ENCODE data around the gene EFEMP1. TPM values are rescaled to one million over a fixed set of nuclear protein-coding genes. Genes with fewer than 3 reads are reported as not detected.

Gene EFEMP1
- total RNA-seq, 1 donor = 0.42 TPM

DNA sequence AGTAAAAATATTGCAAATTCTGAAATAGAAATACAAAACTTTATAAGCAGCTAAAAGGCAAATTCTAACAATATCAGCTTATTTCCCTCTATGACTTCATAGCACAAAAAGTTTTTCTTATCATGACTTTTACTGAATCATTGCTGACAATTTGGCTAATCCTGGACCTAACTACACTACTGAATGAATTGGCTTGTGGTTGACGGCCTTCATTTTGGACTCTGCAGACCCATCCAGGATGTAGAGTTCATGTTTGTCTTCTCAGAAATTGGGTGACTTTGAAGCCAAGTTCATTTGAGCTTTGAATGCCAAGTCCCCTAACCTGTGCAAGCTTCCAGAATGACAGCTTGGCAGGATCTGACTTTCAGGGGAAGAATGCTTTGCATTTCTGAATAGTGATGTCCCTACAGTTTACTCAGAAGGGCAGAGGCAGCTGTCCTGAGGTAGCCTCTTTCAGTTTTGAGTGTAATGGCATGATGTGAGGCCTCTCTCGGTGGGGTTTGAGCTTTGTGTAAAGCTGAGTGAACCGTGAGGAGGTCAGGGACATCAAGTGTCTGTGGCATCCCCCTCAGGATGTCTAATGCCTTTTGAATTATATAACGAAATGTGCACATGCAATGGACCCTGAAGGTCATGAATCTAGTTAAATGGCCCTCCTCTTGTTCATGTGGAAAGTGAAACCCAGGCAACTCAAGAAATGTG lies 48.0 kb downstream of the EFEMP1 start:
- H3K4me3 ChIP-seq (ENCODE audit: low read length) = no peak overlapping the region
- no peaks in the 10 kb centered on the region for H3K9me3 ChIP-seq (ENCODE audit: low read depth, low read length)
- peaks cover 6% of the 10 kb centered on the region for H3K4me1 ChIP-seq (ENCODE audit: insufficient read depth, low read length)
- no peaks in the 10 kb centered on the region for H3K27me3 ChIP-seq (ENCODE audit: insufficient read depth, low read length)

DNA sequence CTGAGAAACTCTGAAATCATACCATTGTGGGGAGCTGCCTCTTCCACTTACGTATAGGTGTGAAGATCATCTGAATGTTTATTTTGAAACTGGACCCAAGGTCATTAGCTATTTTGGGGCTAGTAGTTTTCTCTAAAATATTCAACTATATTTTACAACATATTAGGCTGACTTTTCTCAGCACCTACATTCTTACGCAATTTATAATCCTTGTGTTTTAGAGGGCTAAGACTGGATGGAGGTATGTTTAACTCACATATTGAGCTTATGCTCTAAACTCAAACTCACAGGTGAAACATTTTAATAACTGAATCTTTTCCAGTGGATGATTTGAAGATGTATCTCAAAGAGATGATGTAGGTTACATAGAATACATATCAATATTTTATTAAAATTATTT lies 49.2 kb downstream of the EFEMP1 start:
- Histone ChIP-seq H3K4me1 (ENCODE audit: insufficient read depth, low read length) (peaks cover 6% of the 10 kb centered on the region), H3K9me3 (ENCODE audit: low read depth, low read length) (no peaks in the 10 kb centered on the region), H3K27me3 (ENCODE audit: insufficient read depth, low read length) (no peaks in the 10 kb centered on the region), H3K4me3 (ENCODE audit: low read length) (no peak overlapping the region)

DNA sequence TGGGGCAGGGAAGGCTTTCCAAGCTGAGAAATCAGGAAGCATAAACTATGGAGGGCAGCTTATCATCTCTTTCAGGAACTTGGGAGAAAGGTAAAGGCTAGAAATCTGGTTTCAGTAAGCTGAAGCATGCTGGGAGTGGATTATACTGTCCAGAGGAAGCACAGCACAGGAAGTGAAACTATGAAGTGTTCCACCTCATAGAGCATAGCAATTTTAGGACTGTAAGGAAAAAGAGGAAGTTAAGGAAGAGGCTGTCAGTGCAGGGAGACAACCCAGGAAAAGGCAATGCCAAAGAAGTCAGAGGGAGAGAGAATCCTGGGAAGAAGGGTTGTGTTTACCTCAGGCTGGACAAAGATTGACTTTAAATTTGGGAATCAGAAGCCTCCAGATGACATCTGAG lies 51.9 kb downstream of the EFEMP1 start:
- Histone ChIP-seq H3K4me3 (ENCODE audit: low read length) (no peak overlapping the region), H3K27me3 (ENCODE audit: insufficient read depth, low read length) (no peaks in the 10 kb centered on the region), H3K9me3 (ENCODE audit: low read depth, low read length) (no peaks in the 10 kb centered on the region), H3K4me1 (ENCODE audit: insufficient read depth, low read length) (peaks cover 6% of the 10 kb centered on the region)

DNA sequence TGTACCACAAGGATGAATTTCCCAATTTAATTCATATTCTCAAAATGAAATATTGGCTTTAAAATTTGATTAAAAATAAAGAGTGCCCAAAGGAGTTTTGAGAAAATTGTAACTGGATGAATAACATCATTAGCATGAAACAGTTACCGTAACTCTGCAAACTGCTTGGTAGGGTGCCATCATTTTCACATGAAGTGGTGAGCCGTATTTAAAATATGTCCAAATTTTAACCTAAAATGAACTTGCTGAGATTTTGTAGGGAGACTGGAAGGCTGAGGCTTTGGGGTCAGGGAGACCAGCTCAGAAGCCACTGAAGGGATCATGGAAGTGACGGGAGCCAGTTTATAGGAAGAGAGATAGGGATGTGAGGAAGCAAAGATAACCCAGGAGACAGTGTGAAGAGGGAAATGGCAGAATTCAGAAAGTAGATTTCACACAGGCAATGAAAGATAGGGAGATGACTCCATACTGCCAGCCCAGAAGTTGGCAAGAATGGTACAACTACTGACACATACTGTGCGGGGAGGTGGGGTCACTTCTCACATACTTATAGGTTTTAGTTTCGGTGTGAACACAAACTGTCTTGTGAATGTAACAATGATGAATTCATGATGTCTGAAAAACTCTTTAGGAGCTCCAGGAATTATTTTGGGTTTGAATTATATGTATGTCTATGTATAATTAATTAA lies 53.8 kb downstream of the EFEMP1 start:
- H3K4me3 ChIP-seq (ENCODE audit: low read length) = no peak overlapping the region
- no peaks in the 10 kb centered on the region for H3K9me3 ChIP-seq (ENCODE audit: low read depth, low read length)
- H3K4me1 ChIP-seq (ENCODE audit: insufficient read depth, low read length) = peaks cover 6% of the 10 kb centered on the region
- H3K27me3 ChIP-seq (ENCODE audit: insufficient read depth, low read length) = no peaks in the 10 kb centered on the region

DNA sequence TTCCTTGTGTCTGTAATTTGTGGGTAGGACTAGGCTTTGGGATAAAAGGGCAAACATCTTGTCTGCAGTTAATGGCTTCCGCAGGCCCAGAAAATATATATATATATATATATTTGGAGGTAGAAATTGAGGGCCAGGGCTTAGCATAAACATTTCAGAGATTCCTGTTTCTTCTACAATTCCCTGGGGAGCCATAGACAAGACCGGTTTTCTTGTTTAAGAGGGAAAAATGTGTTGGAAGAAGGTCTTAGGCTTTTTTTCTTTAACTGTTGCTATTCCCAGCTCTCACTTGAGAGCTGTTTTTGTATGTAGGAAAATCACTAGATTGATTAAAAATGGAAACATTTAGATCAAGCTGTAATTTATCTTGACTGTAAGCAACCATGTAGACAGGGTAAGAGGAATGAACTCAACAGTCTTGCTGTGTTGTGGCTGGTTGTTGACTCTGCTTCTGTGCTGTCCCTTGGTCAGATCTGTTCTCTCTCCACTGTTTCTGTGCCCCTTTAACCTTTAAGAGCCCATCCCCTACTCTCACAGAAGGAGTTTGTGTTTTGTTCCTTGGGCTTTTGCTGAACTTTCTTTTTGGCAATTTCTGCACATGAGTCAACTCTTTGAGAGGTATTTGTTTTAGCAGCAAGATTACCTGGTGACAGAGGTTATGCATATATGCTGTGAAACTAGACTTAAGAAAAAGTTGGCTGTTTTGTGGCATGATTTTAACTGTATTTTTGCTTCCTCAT lies 58.3 kb downstream of the EFEMP1 start:
- H3K27me3 ChIP-seq (ENCODE audit: insufficient read depth, low read length) = no peaks in the 10 kb centered on the region
- H3K4me3 ChIP-seq (ENCODE audit: low read length) = no peak overlapping the region
- H3K9me3 ChIP-seq (ENCODE audit: low read depth, low read length) = no peaks in the 10 kb centered on the region
- H3K4me1 ChIP-seq (ENCODE audit: insufficient read depth, low read length) = peaks cover 3% of the 10 kb centered on the region

DNA sequence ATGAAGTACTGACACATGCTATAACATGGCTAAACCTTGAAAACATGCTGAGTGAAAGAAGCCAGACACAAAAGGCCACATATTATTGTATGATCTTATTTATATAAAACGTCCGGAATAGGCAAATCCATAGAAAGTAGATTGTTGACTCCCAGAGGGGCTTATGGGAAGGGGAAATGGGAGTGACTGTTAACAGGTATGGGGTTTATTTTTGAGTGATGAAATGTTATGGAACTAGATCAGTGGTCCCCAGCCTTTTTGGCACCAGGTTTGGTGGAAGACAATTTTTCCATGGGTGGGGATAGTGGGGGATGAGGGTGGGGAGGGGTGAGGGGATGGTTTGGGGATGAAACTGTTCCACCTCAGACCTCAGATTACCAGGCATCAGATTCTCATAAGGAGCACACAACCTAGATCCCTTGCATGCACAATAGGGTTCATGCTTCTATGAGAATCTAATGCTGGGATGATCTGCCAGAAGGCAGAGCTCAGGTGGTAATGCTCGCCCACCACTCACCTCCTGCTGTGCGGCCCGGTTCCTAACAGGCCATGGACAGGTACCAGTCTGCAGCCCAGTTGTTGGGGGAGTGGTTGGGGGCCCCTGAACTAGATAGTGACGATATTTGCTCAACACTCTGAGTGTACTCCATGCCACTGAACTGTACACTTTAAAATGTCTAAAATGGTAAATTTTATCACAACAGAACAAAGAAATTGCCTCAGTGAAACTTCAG lies 59.1 kb downstream of the EFEMP1 start:
- H3K4me3 ChIP-seq (ENCODE audit: low read length) = no peak overlapping the region
- peaks cover 3% of the 10 kb centered on the region for H3K4me1 ChIP-seq (ENCODE audit: insufficient read depth, low read length)
- H3K27me3 ChIP-seq (ENCODE audit: insufficient read depth, low read length) = no peaks in the 10 kb centered on the region
- H3K9me3 ChIP-seq (ENCODE audit: low read depth, low read length) = no peaks in the 10 kb centered on the region

DNA sequence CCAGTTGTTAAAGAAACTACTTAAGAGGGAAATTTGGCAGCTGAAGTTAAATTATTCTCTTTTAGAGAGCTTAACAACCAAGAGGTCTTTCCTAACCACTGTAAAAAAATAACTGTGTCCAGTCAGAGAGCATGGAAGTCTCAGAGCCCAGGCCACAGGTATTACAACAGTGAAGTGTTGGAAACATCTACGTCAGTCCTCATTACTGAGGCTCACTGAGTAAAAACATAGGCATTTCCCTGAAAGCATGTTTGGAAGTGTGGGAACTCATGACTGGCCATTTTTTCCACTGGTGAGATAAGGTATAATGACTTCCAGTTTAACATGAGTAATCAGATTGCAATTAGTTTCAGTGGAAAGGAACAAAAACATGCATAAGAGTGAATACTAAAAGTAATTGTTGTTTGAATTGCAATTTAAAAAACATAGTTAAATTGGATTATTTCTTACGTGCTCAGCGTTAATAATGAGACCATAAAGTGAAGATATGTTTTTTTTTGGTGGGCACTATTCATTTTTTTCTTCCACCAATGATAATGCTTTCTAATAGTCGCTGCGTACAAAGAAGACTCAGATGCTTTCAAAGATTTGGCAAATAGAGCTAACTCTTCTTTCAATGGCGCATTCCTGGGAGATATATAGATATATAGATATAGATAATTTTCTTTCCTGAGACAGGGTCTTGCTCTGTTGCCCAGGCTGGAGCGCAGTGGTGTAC lies 60.8 kb downstream of the EFEMP1 start:
- Histone ChIP-seq H3K4me1 (ENCODE audit: insufficient read depth, low read length) (peaks cover 3% of the 10 kb centered on the region), H3K9me3 (ENCODE audit: low read depth, low read length) (no peaks in the 10 kb centered on the region), H3K27me3 (ENCODE audit: insufficient read depth, low read length) (no peaks in the 10 kb centered on the region), H3K4me3 (ENCODE audit: low read length) (no peak overlapping the region)

DNA sequence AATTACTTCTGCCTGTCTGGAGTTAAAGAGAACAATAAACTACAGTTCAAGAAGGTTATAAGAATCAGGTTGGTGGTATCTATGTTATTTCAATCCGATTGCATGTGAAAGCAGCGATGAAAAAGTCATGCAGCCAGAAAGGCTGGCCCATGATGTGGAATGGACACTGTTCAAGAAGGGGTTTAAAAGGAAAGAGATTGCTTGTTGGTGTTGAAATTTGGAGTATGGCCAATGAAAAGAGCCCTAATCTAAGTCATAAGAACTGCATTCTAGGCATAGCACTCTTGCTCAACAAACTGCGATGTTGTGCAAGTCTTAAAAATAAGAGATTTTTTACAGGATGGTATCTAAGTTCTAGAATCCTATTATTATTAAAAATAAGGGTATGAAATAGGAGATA lies 61.3 kb downstream of the EFEMP1 start:
- H3K27me3 ChIP-seq (ENCODE audit: insufficient read depth, low read length) = no peaks in the 10 kb centered on the region
- H3K4me1 ChIP-seq (ENCODE audit: insufficient read depth, low read length) = peaks cover 3% of the 10 kb centered on the region
- no peak overlapping the region for H3K4me3 ChIP-seq (ENCODE audit: low read length)
- H3K9me3 ChIP-seq (ENCODE audit: low read depth, low read length) = no peaks in the 10 kb centered on the region

DNA sequence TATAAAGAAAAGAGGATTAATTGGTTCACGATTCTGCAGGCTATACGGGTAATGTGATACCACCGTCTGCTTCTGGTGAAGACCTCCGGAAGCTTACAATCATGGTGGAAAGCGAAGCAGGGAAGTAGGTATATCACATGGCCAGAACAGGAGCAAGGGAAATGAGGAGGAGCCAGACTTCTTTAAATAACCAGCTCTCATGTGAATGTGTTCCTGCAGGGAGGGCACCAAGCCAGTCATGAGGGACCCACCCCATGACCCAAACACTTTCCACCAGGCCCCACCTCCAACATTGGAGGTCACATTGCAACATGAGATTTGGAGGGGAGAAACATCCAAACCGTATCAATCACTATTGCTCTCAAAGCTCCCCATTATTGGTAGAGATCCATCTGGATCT lies 61.8 kb downstream of the EFEMP1 start:
- Histone ChIP-seq H3K27me3 (ENCODE audit: insufficient read depth, low read length) (no peaks in the 10 kb centered on the region), H3K9me3 (ENCODE audit: low read depth, low read length) (no peaks in the 10 kb centered on the region), H3K4me3 (ENCODE audit: low read length) (no peak overlapping the region), H3K4me1 (ENCODE audit: insufficient read depth, low read length) (peaks cover 3% of the 10 kb centered on the region)

DNA sequence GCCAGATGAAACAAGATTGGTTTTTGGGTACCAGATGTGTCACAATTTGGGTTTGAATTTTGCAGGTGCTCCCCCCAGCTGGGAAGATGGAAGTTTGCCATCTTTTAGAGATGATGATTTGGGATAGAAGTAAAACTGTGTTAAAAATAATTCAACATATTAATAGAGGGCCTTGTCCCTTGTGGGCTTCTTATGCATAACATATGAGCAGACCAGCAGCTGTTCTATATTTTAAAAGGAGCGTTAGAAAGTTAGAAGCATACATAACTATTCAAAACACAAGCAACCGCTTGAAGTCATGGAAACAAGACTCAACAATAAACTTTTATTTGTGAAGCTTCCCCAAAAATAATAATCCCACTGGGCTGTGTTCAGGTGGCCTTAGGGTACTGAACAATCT lies 62.8 kb downstream of the EFEMP1 start:
- no peaks in the 10 kb centered on the region for H3K27me3 ChIP-seq (ENCODE audit: insufficient read depth, low read length)

DNA sequence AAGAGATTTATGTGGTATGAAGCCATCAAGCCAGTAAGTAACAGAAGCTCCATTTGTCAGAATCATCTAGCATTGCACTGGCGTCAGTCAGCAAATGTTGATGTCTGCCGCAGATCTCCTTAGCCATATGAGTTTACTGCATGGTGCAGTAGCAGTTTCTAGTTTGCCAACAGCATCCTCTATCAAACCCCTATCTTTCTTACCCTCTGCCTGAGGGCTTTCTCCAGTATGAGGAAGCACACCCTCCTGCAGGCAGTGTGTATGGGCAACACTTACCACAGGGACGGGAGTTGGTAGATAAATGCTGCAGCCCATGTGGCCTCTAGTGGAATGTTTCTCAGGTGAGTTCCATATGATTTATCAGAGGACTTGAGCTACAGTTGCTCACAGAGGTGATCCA lies 63.7 kb downstream of the EFEMP1 start:
- Histone ChIP-seq H3K27me3 (ENCODE audit: insufficient read depth, low read length) (no peaks in the 10 kb centered on the region), H3K4me3 (ENCODE audit: low read length) (no peak overlapping the region), H3K4me1 (ENCODE audit: insufficient read depth, low read length) (peaks cover 3% of the 10 kb centered on the region), H3K9me3 (ENCODE audit: low read depth, low read length) (no peaks in the 10 kb centered on the region)

More for the DNA sequence above, 62.8 kb downstream of the EFEMP1 start:
- H3K4me3 ChIP-seq (ENCODE audit: low read length) = no peak overlapping the region
- H3K9me3 ChIP-seq (ENCODE audit: low read depth, low read length) = no peaks in the 10 kb centered on the region
- H3K4me1 ChIP-seq (ENCODE audit: insufficient read depth, low read length) = peaks cover 3% of the 10 kb centered on the region

DNA sequence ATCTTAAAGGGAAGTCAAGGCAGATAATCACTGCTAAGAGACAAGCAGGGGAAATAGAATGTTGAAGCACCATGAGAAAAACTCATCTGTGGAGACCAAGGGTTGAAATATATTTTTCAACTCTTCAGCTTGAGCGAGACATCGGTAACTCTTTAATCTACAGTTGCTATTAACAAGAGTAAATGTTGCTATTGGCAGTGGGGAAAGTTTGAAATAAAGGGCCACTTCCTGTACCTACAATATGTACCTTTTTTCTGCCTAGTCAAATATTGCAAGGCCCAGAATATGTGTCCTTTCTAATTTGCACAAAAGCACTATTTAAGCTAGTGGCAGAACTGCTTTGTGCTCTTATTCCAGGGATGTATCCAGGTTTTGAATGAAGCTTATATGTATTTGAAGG lies 65.8 kb downstream of the EFEMP1 start:
- no peak overlapping the region for H3K4me3 ChIP-seq (ENCODE audit: low read length)
- no peaks in the 10 kb centered on the region for H3K9me3 ChIP-seq (ENCODE audit: low read depth, low read length)
- H3K4me1 ChIP-seq (ENCODE audit: insufficient read depth, low read length) = peaks cover 3% of the 10 kb centered on the region
- no peaks in the 10 kb centered on the region for H3K27me3 ChIP-seq (ENCODE audit: insufficient read depth, low read length)

DNA sequence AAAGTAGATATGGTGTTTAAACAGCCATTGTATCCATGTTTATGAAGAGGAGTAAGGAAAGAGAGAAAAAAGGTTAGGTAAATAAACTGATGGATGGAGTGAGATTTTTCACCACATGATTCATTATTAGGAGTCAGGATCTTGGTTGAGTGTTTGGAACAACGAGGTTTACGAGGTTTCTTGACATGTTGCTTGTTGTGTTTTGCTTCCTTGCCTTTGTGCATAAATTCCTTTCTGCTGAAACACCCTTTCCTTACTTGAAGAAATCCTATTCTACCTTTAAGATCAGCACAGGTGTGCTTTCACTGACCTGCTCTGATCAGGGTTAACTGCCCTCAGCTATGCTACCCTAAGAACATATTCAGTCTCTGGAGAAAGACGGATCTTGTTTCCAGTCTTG lies 66.6 kb downstream of the EFEMP1 start:
- no peaks in the 10 kb centered on the region for H3K9me3 ChIP-seq (ENCODE audit: low read depth, low read length)
- H3K27me3 ChIP-seq (ENCODE audit: insufficient read depth, low read length) = no peaks in the 10 kb centered on the region
- no peak overlapping the region for H3K4me3 ChIP-seq (ENCODE audit: low read length)
- no peaks in the 10 kb centered on the region for H3K4me1 ChIP-seq (ENCODE audit: insufficient read depth, low read length)

DNA sequence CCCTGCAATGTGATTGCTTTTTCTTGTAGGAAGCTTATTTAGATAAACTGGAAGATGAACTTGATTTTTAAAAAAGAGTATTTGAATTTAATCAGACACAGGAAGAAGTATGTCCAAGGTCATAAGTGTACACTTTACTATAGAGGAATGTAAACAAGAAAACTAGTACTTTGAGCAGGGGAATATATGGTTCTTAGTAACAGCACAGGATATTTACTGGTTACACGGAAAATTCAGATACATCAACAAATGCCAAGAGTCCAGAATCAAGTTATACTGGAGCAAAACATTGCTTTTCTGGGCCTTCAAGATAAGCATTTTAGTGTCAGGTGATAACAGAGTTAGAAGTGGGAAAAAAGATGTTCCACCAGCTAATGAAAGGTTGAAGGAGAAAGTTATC lies 75.5 kb downstream of the EFEMP1 start:
- Histone ChIP-seq H3K4me1 (ENCODE audit: insufficient read depth, low read length) (no peaks in the 10 kb centered on the region), H3K4me3 (ENCODE audit: low read length) (no peak overlapping the region), H3K9me3 (ENCODE audit: low read depth, low read length) (no peaks in the 10 kb centered on the region), H3K27me3 (ENCODE audit: insufficient read depth, low read length) (no peaks in the 10 kb centered on the region)
